GM18951 (cell line): ENCODE results near the gene MACROD2.

Experiments
- POLR2A ChIP-seq: IDR thresholded peaks from 4 replicates; pipeline ENCODE4 v1.6.1; 2011; ENCODE audit warnings: mild to moderate bottlenecking; ENCODE audit not compliant: insufficient read length, insufficient read depth; ENCODE audit errors: extremely low read depth
- in situ Hi-C: fragments of 300-500 bp; cut with MboI; formaldehyde crosslinking; loops from one replicate; pipeline ENCODE4 v1.12.0; 2022; ENCODE audit warnings: low sequenced_read_pairs, mixed read lengths, inconsistent platforms; ENCODE audit not compliant: unreplicated experiment

MACROD2 gene

GRCh38 chr20:16100111-16100510 is 2104.8 kb downstream of the MACROD2 start:
- no peak for TF ChIP-seq POLR2A
- in situ Hi-C loops, result no loop called here

GRCh38 chr20:16100767-16101166 is 2105.5 kb downstream of the MACROD2 start:
- no peak for TF ChIP-seq POLR2A
- in situ Hi-C loops, result no loop called here
